ENCODE results near the gene TPP1. TPM values are rescaled to one million over a fixed set of nuclear protein-coding genes. Genes with fewer than 3 reads are reported as not detected.

The TPP1 gene
- polyA plus RNA-seq, 4 donors, result 25.4 to 429 (median 34.7) TPM

GRCh38 chr11:6594142-6594768 is 25.0 kb downstream of the TPP1 start:
- no peak overlapping the region for H3K27ac ChIP-seq (ENCODE audit: low read depth in 1 of 3, low read length in 2 of 3)
- H3K4me3 ChIP-seq (ENCODE audit: low read depth in 1 of 3, low read length in 3 of 3), result no peak overlapping the region
- H3K4me1 ChIP-seq (ENCODE audit: control insufficient read depth in 3 of 3, insufficient read depth in 2 of 3, low read depth in 1 of 3, low read length in 2 of 3), result peaks cover 0 to 10% (median 0%) of the 10 kb centered on the region in 3 donors
- WGBS, 3 donors, result 85 to 94% (median 87%) methylated on average over 3 of the region's 3 CpGs
- H3K9me3 ChIP-seq (ENCODE audit: control insufficient read depth in 2 of 2, insufficient read depth in 1 of 2, low read depth in 1 of 2, low read length in 1 of 2), result no peaks in the 10 kb centered on the region
- no peaks in the 10 kb centered on the region for H3K27me3 ChIP-seq (ENCODE audit: control insufficient read depth in 3 of 3, insufficient read depth in 3 of 3, low read length in 3 of 3)
- FAIRE-seq, result no peak
- H3K36me3 ChIP-seq (ENCODE audit: control insufficient read depth in 3 of 3, insufficient read depth in 2 of 3, low read depth in 1 of 3, low read length in 3 of 3), result peaks cover 2 to 19% (median 12%) of the 10 kb centered on the region in 3 donors
- DNase-seq, result no peak

- peaks cover 0 to 10% of the 10 kb centered on the region in 2 donors for H3K9me3 ChIP-seq (ENCODE audit: control insufficient read depth in 2 of 2, insufficient read depth in 1 of 2, low read depth in 1 of 2, low read length in 1 of 2)
- H3K27me3 ChIP-seq (ENCODE audit: control insufficient read depth in 3 of 3, insufficient read depth in 3 of 3, low read length in 3 of 3), result no peaks in the 10 kb centered on the region
- DNase-seq, result no peak
- 95 to 100% (median 97%) methylated on average over 1 of the region's 1 CpG for WGBS, 3 donors
- FAIRE-seq, result no peak
- peaks cover 0 to 15% (median 2%) of the 10 kb centered on the region in 3 donors for H3K36me3 ChIP-seq (ENCODE audit: control insufficient read depth in 3 of 3, insufficient read depth in 2 of 3, low read depth in 1 of 3, low read length in 3 of 3)
- no peaks in the 10 kb centered on the region for H3K4me1 ChIP-seq (ENCODE audit: control insufficient read depth in 3 of 3, insufficient read depth in 2 of 3, low read depth in 1 of 3, low read length in 2 of 3)
- no peak overlapping the region for H3K4me3 ChIP-seq (ENCODE audit: low read depth in 1 of 3, low read length in 3 of 3)
- no peak overlapping the region for H3K27ac ChIP-seq (ENCODE audit: low read depth in 1 of 3, low read length in 2 of 3)
These were observed 31.2 kb downstream of the TPP1 start for GRCh38 chr11:6588018-6588417.

GRCh38 chr11:6587360-6587953 is 31.8 kb downstream of the TPP1 start:
- no peaks in the 10 kb centered on the region for H3K4me1 ChIP-seq (ENCODE audit: control insufficient read depth in 3 of 3, insufficient read depth in 2 of 3, low read depth in 1 of 3, low read length in 2 of 3)
- DNase-seq, result no peak
- no peak overlapping the region for H3K27ac ChIP-seq (ENCODE audit: low read depth in 1 of 3, low read length in 2 of 3)
- H3K27me3 ChIP-seq (ENCODE audit: control insufficient read depth in 3 of 3, insufficient read depth in 3 of 3, low read length in 3 of 3), result no peaks in the 10 kb centered on the region
- WGBS, 3 donors, result 93 to 96% (median 95%) methylated on average over 11 of the region's 11 CpGs
- peaks cover 0 to 15% (median 2%) of the 10 kb centered on the region in 3 donors for H3K36me3 ChIP-seq (ENCODE audit: control insufficient read depth in 3 of 3, insufficient read depth in 2 of 3, low read depth in 1 of 3, low read length in 3 of 3)
- FAIRE-seq, result no peak
- H3K9me3 ChIP-seq (ENCODE audit: control insufficient read depth in 2 of 2, insufficient read depth in 1 of 2, low read depth in 1 of 2, low read length in 1 of 2), result peaks cover 0 to 10% of the 10 kb centered on the region in 2 donors
- no peak overlapping the region for H3K4me3 ChIP-seq (ENCODE audit: low read depth in 1 of 3, low read length in 3 of 3)

- no peak for FAIRE-seq
- Histone ChIP-seq H3K27me3 (ENCODE audit: control insufficient read depth in 3 of 3, insufficient read depth in 3 of 3, low read length in 3 of 3) (no peaks in the 10 kb centered on the region), H3K4me1 (ENCODE audit: control insufficient read depth in 3 of 3, insufficient read depth in 2 of 3, low read depth in 1 of 3, low read length in 2 of 3) (no peaks in the 10 kb centered on the region), H3K9me3 (ENCODE audit: control insufficient read depth in 2 of 2, insufficient read depth in 1 of 2, low read depth in 1 of 2, low read length in 1 of 2) (peaks cover 0 to 10% of the 10 kb centered on the region in 2 donors), H3K27ac (ENCODE audit: low read depth in 1 of 3, low read length in 2 of 3) (no peak overlapping the region), H3K36me3 (ENCODE audit: control insufficient read depth in 3 of 3, insufficient read depth in 2 of 3, low read depth in 1 of 3, low read length in 3 of 3) (peaks cover 0 to 12% (median 0%) of the 10 kb centered on the region in 3 donors), H3K4me3 (ENCODE audit: low read depth in 1 of 3, low read length in 3 of 3) (no peak overlapping the region)
- WGBS, 3 donors, result 82 to 97% (median 93%) methylated on average over 25 of the region's 25 CpGs
- DNase-seq, result no peak
These were observed 32.5 kb downstream of the TPP1 start for GRCh38 chr11:6586434-6587359.

GRCh38 chr11:6584528-6584927 is 34.7 kb downstream of the TPP1 start:
- H3K4me1 ChIP-seq (ENCODE audit: control insufficient read depth in 3 of 3, insufficient read depth in 2 of 3, low read depth in 1 of 3, low read length in 2 of 3), result no peaks in the 10 kb centered on the region
- no peak overlapping the region for H3K27ac ChIP-seq (ENCODE audit: low read depth in 1 of 3, low read length in 2 of 3)
- peaks cover 0 to 10% of the 10 kb centered on the region in 2 donors for H3K9me3 ChIP-seq (ENCODE audit: control insufficient read depth in 2 of 2, insufficient read depth in 1 of 2, low read depth in 1 of 2, low read length in 1 of 2)
- WGBS, 3 donors, result 92 to 97% (median 95%) methylated on average over 4 of the region's 4 CpGs
- H3K36me3 ChIP-seq (ENCODE audit: control insufficient read depth in 3 of 3, insufficient read depth in 2 of 3, low read depth in 1 of 3, low read length in 3 of 3), result peaks cover 0 to 25% (median 0%) of the 10 kb centered on the region in 3 donors
- no peaks in the 10 kb centered on the region for H3K27me3 ChIP-seq (ENCODE audit: control insufficient read depth in 3 of 3, insufficient read depth in 3 of 3, low read length in 3 of 3)
- FAIRE-seq (no peak), DNase-seq (no peak)
- H3K4me3 ChIP-seq (ENCODE audit: low read depth in 1 of 3, low read length in 3 of 3), result no peak overlapping the region

- no peak overlapping the region for H3K4me3 ChIP-seq (ENCODE audit: low read depth in 1 of 3, low read length in 3 of 3)
- 100% methylated on average over 1 of the region's 1 CpG for WGBS, 3 donors
- no peak for FAIRE-seq
These were observed 35.6 kb downstream of the TPP1 start for GRCh38 chr11:6583584-6583983.

GRCh38 chr11:6579681-6580080 is 39.5 kb downstream of the TPP1 start:
- no peaks in the 10 kb centered on the region for H3K9me3 ChIP-seq (ENCODE audit: control insufficient read depth in 2 of 2, insufficient read depth in 1 of 2, low read depth in 1 of 2, low read length in 1 of 2)
- no peak overlapping the region for H3K27ac ChIP-seq (ENCODE audit: low read depth in 1 of 3, low read length in 2 of 3)
- H3K4me3 ChIP-seq (ENCODE audit: low read depth in 1 of 3, low read length in 3 of 3), result no peak overlapping the region
- 87 to 96% (median 96%) methylated on average over 2 of the region's 2 CpGs for WGBS, 3 donors
- DNase-seq (no peak), FAIRE-seq (no peak)
- no peaks in the 10 kb centered on the region for H3K27me3 ChIP-seq (ENCODE audit: control insufficient read depth in 3 of 3, insufficient read depth in 3 of 3, low read length in 3 of 3)
- no peaks in the 10 kb centered on the region for H3K4me1 ChIP-seq (ENCODE audit: control insufficient read depth in 3 of 3, insufficient read depth in 2 of 3, low read depth in 1 of 3, low read length in 2 of 3)
- H3K36me3 ChIP-seq (ENCODE audit: control insufficient read depth in 3 of 3, insufficient read depth in 2 of 3, low read depth in 1 of 3, low read length in 3 of 3), result peaks cover 0 to 15% (median 0%) of the 10 kb centered on the region in 3 donors

More at GRCh38 chr11:6583584-6583983, 35.6 kb downstream of the TPP1 start:
- no peaks in the 10 kb centered on the region for H3K4me1 ChIP-seq (ENCODE audit: control insufficient read depth in 3 of 3, insufficient read depth in 2 of 3, low read depth in 1 of 3, low read length in 2 of 3)
- no peaks in the 10 kb centered on the region for H3K27me3 ChIP-seq (ENCODE audit: control insufficient read depth in 3 of 3, insufficient read depth in 3 of 3, low read length in 3 of 3)
- no peak overlapping the region for H3K27ac ChIP-seq (ENCODE audit: low read depth in 1 of 3, low read length in 2 of 3)
- DNase-seq, result no peak
- H3K9me3 ChIP-seq (ENCODE audit: control insufficient read depth in 2 of 2, insufficient read depth in 1 of 2, low read depth in 1 of 2, low read length in 1 of 2), result peaks cover 0 to 10% of the 10 kb centered on the region in 2 donors
- peaks cover 0 to 27% (median 0%) of the 10 kb centered on the region in 3 donors for H3K36me3 ChIP-seq (ENCODE audit: control insufficient read depth in 3 of 3, insufficient read depth in 2 of 3, low read depth in 1 of 3, low read length in 3 of 3)

GRCh38 chr11:6578134-6578533 is 41.1 kb downstream of the TPP1 start:
- H3K27me3 ChIP-seq (ENCODE audit: control insufficient read depth in 3 of 3, insufficient read depth in 3 of 3, low read length in 3 of 3), result no peaks in the 10 kb centered on the region
- no peak overlapping the region for H3K4me3 ChIP-seq (ENCODE audit: low read depth in 1 of 3, low read length in 3 of 3)
- H3K9me3 ChIP-seq (ENCODE audit: control insufficient read depth in 2 of 2, insufficient read depth in 1 of 2, low read depth in 1 of 2, low read length in 1 of 2), result no peaks in the 10 kb centered on the region
- WGBS, 3 donors, result 86 to 100% (median 94%) methylated on average over 1 of the region's 1 CpG
- no peak overlapping the region for H3K27ac ChIP-seq (ENCODE audit: low read depth in 1 of 3, low read length in 2 of 3)
- DNase-seq (no peak), FAIRE-seq (no peak)
- peaks cover 0 to 15% (median 0%) of the 10 kb centered on the region in 3 donors for H3K36me3 ChIP-seq (ENCODE audit: control insufficient read depth in 3 of 3, insufficient read depth in 2 of 3, low read depth in 1 of 3, low read length in 3 of 3)
- no peaks in the 10 kb centered on the region for H3K4me1 ChIP-seq (ENCODE audit: control insufficient read depth in 3 of 3, insufficient read depth in 2 of 3, low read depth in 1 of 3, low read length in 2 of 3)

All from small intestine (tissue), 7 donors.